ENCODE measurements around the gene PEX11G.

Gene PEX11G

DNA sequence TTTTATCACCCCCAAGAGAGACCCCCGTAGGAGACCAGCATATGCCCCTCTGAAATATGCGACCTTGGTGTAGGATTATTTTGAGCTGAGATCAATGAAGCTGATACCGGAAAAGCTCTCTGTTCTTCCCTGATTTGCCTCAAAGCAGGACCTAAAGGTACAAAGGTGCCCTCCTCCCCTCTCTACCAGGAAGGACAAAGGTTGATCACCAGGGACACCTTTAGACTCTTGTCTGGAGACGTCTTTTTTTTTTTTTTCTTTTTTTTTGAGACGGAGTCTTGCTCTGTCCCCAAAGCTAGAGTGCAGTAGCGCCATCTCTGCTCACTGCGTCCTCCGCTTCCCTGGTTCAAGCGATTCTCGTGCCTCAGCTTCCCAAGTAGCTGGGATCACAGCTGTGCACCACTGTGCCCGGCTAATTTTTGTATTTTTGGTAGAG lies 792 bp upstream of the PEX11G start:
- no peak for DNase-seq (ENCODE audit: low read depth)
- H3K4me3 ChIP-seq (ENCODE audit: low read depth, low read length): no peak overlapping the region
- TF ChIP-seq, protein P1, sequence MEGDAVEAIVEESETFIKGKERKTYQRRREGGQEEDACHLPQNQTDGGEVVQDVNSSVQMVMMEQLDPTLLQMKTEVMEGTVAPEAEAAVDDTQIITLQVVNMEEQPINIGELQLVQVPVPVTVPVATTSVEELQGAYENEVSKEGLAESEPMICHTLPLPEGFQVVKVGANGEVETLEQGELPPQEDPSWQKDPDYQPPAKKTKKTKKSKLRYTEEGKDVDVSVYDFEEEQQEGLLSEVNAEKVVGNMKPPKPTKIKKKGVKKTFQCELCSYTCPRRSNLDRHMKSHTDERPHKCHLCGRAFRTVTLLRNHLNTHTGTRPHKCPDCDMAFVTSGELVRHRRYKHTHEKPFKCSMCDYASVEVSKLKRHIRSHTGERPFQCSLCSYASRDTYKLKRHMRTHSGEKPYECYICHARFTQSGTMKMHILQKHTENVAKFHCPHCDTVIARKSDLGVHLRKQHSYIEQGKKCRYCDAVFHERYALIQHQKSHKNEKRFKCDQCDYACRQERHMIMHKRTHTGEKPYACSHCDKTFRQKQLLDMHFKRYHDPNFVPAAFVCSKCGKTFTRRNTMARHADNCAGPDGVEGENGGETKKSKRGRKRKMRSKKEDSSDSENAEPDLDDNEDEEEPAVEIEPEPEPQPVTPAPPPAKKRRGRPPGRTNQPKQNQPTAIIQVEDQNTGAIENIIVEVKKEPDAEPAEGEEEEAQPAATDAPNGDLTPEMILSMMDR (conservative IDR thresholded peaks at IDR 0.05; ENCODE audit: low read depth, low read length): no peak

DNA sequence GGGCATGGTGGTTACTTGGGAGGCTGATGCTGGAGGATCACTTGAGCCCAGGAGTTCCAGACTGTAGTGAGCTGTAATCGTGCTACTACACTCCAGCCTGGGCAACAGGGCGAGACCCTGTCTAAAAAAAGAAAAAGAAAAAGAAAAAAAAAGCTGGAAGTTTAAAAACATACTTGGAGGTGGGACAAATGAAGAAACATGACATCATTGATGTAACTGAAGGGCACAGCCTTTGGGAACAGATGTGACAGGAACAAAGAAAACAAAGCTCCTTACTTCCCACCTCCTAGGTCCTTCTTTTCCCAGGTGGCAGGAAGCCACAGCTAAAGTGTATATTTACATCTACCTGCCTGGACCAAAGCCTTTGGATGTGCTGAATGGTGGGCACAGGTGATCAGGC lies 1.9 kb downstream of the PEX11G start:
- no peak for DNase-seq (ENCODE audit: low read depth)
- H3K4me3 ChIP-seq (ENCODE audit: low read depth, low read length): no peak overlapping the region
- TF ChIP-seq, protein P1 (conservative IDR thresholded peaks at IDR 0.05; ENCODE audit: low read depth, low read length): no peak

DNA sequence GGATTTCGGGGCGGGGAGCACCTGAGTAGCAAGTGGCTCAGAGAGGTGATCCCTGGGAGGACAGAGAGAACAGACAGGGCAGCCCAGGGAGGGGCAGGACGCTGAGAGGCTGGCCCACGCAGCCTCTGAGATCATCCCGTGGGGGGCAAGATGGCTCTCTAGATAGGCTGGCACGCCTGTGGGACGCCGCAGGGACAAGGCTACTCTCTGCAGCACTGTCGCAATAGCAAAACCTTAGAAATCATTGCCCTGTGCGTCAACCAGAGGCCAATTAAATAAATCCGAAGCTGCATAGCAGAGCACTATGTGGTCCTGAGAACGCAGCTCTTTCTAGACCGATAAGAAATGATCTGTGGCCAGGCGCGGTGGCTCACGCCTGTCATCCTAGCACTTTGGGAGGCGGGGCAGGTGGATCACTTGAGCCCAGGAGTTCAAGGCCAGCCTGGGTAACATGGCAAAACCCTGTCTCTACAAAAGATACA lies 5.1 kb downstream of the PEX11G start:
- H3K4me3 ChIP-seq (ENCODE audit: low read depth, low read length): no peak overlapping the region
- DNase-seq (ENCODE audit: low read depth): no peak
- TF ChIP-seq, protein P1 (conservative IDR thresholded peaks at IDR 0.05; ENCODE audit: low read depth, low read length): no peak

DNA sequence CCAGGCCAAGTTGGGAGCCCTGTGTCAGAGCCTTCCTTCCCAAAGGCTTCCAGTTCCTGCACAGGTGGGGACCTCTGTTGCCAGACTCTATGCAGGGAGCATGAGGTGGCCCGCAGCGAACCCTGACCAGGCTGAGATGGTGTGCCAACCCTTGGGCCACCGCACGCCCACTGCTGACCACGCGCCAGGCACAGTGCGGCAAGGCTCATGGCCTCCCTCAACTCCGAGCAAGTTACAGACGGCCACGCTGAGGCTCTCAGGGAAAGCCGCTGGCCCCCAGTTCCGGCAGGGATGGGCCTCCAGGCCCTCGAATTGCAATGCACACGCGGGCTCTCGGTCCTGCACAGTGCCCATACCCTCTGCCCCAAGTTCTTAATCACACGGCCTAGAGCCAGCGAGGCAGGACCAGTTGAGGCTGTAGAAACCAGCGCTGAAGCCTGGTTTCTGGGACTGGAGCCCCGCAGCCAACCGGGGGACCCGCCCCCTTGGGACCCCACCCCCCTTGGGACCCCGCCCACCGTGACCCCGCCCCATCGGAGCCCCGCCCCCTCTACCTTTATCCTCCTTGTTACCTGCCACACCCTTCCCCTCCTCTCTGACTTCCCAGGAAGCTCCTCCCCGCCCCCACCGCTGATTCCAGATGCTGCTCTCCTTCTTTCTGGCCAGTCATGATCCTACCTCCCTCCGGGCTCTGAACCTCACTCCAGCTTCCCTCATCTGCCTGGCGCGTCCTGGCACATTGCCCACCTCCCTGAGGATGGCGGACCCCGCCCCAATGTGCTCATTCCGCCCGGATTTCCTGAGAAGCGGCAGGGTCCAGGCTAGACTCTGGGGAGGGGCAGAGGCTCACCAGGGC lies 6.0 kb downstream of the PEX11G start:
- H3K4me3 ChIP-seq (ENCODE audit: low read depth, low read length): no peak overlapping the region
- DNase-seq (ENCODE audit: low read depth): no peak
- TF ChIP-seq, protein P1 (conservative IDR thresholded peaks at IDR 0.05; ENCODE audit: low read depth, low read length): no peak

DNA sequence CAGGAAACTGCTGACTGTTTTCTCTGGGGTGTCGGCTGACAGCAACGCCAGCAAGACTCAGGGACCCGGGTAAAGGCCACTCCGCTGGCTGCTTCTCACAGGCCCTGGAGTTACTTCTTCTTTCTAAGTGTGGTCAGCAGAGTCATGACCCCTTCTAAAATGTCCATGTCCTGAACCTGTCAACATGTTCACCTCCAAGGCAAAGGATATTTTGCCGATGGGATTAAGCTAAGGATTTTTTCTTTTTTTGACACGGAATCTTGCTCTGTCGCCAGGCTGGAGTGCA lies 7.9 kb downstream of the PEX11G start:
- TF ChIP-seq, protein P1 (conservative IDR thresholded peaks at IDR 0.05; ENCODE audit: low read depth, low read length): no peak
- DNase-seq (ENCODE audit: low read depth): no peak
- no peak overlapping the region for H3K4me3 ChIP-seq (ENCODE audit: low read depth, low read length)

DNA sequence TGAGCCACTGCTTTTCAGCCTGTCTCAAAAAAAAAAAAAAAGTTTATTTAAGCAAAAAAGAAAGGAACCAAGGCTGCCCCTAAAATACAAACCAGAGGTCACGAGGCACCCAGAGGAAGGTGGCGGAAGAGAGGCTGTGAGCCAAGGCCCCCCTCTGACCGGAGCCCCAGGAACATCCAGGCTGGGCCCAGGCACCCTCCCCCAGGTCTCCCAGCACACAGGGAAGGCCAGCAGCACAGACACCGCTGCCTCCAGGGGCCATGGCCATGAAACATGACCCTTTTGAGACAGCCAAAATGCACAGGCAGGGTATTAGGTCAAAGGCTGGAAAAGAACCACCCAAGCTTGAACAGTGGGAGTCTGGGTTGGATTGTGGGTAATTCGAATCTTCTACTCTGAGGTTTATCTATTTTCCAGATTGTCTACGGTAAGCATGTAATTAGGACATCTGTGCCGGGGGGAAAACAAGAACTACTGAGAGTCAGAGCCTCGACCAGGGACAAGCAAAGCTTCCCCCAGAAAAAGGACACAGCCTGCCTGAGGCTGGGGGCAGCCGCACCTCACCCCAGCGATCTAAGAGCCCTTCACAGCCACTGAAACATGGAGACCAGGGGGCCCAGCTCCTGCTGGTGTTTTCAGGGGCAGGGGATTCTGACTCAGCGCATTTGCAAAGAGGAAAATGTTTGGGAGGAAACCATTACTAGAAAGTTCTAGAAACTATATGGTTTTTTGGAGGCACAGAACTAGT lies 8.4 kb downstream of the PEX11G start:
- no peak overlapping the region for H3K4me3 ChIP-seq (ENCODE audit: low read depth, low read length)
- TF ChIP-seq, protein P1 (conservative IDR thresholded peaks at IDR 0.05; ENCODE audit: low read depth, low read length): no peak
- DNase-seq (ENCODE audit: low read depth): peak; percentile 27

All from choroid plexus epithelial cell (primary cell).